ENCODE measurements around the gene BLOC1S6.

DNA sequence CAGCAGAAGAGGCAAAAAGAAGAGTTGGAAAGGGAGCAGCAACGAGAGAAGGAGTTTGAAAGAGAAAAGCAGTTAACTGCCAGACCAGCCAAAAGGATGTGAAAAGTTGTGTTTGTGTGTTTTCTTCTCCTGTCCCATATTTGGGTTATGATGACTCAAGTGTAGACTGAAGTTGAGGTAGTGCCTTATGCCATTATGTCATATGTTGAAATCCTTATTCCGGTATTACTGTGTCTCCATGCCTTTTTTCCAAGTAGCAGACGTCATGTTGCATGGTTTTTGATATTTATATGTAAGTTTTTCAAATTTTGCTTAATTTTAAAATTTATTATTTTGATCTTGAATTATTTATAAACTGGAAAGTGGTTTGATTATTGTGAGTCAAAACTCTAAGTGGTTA, 19.2 kb downstream of the BLOC1S6 start:
- TF ChIP-seq POLR2A (IDR thresholded peaks at IDR 0.05; ENCODE audit: low read length): no peak
- no peak for TF ChIP-seq GATA1 (IDR thresholded peaks at IDR 0.05; ENCODE audit: low read depth, low read length)
